Bronchial epithelial cell (primary cell): ENCODE results near the gene OR6K6. TPM values are rescaled to one million over a fixed set of nuclear protein-coding genes. Genes with fewer than 3 reads are reported as not detected.

Source experiments
- DNase-seq: peaks from one replicate; pipeline ENCODE4 v3.0.0-alpha.2; 2010; ENCODE audit warnings: low read depth
- FAIRE-seq: peaks from 2 replicates; lab custom pipeline; 2011; peaks lifted over from hg19 to GRCh38; lab: Jason Lieb, UNC
- H3K27me3 ChIP-seq: 2 replicates; pipeline ENCODE4 v1.5.1; 2011; ENCODE audit warnings: low read length; ENCODE audit not compliant: control insufficient read depth, insufficient read depth
- H3K36me3 ChIP-seq: 2 replicates; pipeline ENCODE4 v1.5.1; 2011; ENCODE audit warnings: low read length; ENCODE audit not compliant: control insufficient read depth, insufficient read depth
- H3K4me3 ChIP-seq: 2 replicates; pipeline ENCODE4 v1.5.1; 2011; ENCODE audit warnings: mild to moderate bottlenecking, low read depth, low read length, control low read depth
- CTCF ChIP-seq: IDR thresholded peaks from 2 replicates; pipeline ENCODE4 v1.5.1; 2011; ENCODE audit warnings: mild to moderate bottlenecking, moderate library complexity, low read length, control low read depth, inconsistent platforms; ENCODE audit not compliant: insufficient read depth, severe bottlenecking
- total RNA-seq: library from RNA; depleted of rRNA; stranded (reverse); fragments of >200 nt; gene quantifications from 2 replicates; pipeline ENCODE4 v1.2.1, GENCODE V29; 2014

Gene OR6K6
- total RNA-seq, 1 donor from 2014 or later, result not detected

- no peaks in the 10 kb centered on the region for H3K36me3 ChIP-seq
- FAIRE-seq (no peak), DNase-seq (no peak)
- no peak for TF ChIP-seq CTCF
- no peak within 1 kb of the TSS for H3K4me3 ChIP-seq
- H3K27me3 ChIP-seq, result no peaks in the 10 kb centered on the region
Observed at GRCh38 chr1:158781104-158781503, 26.6 kb downstream of the OR6K6 start, which contains the start of gene OR6N2. Gene OR6N2, minus strand, starts transcription at chr1:158781204. Its CDS starts 3,569 bp downstream, at chr1:158777635.

- no peaks in the 10 kb centered on the region for H3K27me3 ChIP-seq
- H3K36me3 ChIP-seq, result no peaks in the 10 kb centered on the region
- no peak for FAIRE-seq
- no peak for DNase-seq
- no peak overlapping the region for H3K4me3 ChIP-seq
- peak; percentile 26 for TF ChIP-seq CTCF
Observed at GRCh38 chr1:158793604-158794003, 39.1 kb downstream of the OR6K6 start.

- no peak overlapping the region for H3K4me3 ChIP-seq
- H3K27me3 ChIP-seq, result no peaks in the 10 kb centered on the region
- DNase-seq (no peak), FAIRE-seq (no peak)
- TF ChIP-seq CTCF, result no peak
- no peaks in the 10 kb centered on the region for H3K36me3 ChIP-seq
Observed at GRCh38 chr1:158794247-158794646, 39.7 kb downstream of the OR6K6 start.

GRCh38 chr1:158798531-158798930, 44.0 kb downstream of the OR6K6 start:
- DNase-seq, result no peak
- no peak overlapping the region for H3K4me3 ChIP-seq
- no peak for TF ChIP-seq CTCF
- H3K27me3 ChIP-seq, result no peaks in the 10 kb centered on the region
- H3K36me3 ChIP-seq, result no peaks in the 10 kb centered on the region
- FAIRE-seq, result no peak

GRCh38 chr1:158799689-158800088, 45.2 kb downstream of the OR6K6 start:
- Histone ChIP-seq H3K36me3 (no peaks in the 10 kb centered on the region), H3K27me3 (no peaks in the 10 kb centered on the region), H3K4me3 (no peak overlapping the region)
- FAIRE-seq (no peak), DNase-seq (no peak)
- TF ChIP-seq CTCF, result no peak

- FAIRE-seq (no peak), DNase-seq (no peak)
- Histone ChIP-seq H3K27me3 (no peaks in the 10 kb centered on the region), H3K4me3 (no peak overlapping the region), H3K36me3 (no peaks in the 10 kb centered on the region)
- TF ChIP-seq CTCF, result no peak
Observed at GRCh38 chr1:158800526-158800925, 46.0 kb downstream of the OR6K6 start.
